Smooth muscle cell of bladder (primary cell): ENCODE data around the gene CLIC3. TPM values are rescaled to one million over a fixed set of nuclear protein-coding genes. Genes with fewer than 3 reads are reported as not detected.

Experiments used
- total RNA-seq: library from RNA; depleted of rRNA; stranded (reverse); fragments of >200 nt; gene quantifications from 2 replicates; pipeline ENCODE4 v1.2.3, GENCODE V29; 2014

CLIC3 gene
- total RNA-seq, result 5.0 and 7.8 TPM in 2 replicates

DNA sequence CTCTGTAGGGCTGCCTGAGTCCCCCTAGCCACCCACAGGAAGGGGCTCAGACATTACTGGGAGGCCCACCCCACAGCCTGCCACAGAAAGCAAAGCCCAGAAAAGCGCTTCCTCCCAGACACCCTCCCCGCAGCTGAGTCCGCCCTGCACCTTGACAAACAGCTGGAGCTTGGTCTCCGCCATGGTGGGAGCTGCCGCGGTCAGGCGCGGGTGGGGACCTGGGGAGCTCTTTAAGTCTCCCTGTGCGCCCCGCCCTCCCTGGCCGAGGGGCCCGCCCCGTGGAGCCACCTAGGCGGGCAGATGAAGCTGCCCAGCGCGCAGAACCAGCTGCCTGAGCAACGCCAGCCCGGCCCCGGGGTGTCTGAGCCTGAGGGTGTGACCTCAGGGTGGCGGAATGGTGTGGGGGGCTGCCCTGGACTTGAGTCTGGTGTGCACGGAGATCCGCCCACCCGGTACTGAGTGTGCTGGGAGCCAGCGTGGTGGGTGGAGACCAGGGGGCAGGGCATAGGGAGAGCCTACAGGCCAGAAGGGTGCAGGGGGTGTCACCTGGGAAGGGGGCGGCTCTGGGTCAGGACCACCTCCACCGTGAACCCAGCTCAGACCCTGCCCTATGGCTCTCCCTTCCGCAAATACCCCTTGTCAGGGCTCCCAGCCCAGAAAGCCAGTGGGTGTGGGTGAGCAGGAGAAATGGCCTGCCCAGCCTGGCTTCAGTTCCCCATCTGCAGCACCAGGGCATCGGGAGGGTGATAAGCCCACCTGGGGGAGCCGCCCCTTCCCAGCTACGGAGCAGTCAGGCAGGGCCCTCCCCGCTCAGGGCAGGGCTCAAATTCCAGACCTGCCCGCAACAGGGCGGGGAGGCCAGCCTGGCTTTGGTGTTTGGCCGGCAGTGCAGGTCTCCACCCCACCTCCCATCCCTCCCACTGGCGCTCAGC is at the start of gene CLIC3:
Gene CLIC3, minus strand, starts transcription at position 208 of the 932 bp plus-strand sequence. Its CDS starts 25 bp downstream, at position 183.

GRCh38 chr9:137031904-137032640 is 35.7 kb upstream of the CLIC3 start, which contains the start of gene FUT7:
TSS of gene FUT7 (minus strand) at chr9:137032088. CDS start at chr9:137031991, 97 bp downstream.

DNA sequence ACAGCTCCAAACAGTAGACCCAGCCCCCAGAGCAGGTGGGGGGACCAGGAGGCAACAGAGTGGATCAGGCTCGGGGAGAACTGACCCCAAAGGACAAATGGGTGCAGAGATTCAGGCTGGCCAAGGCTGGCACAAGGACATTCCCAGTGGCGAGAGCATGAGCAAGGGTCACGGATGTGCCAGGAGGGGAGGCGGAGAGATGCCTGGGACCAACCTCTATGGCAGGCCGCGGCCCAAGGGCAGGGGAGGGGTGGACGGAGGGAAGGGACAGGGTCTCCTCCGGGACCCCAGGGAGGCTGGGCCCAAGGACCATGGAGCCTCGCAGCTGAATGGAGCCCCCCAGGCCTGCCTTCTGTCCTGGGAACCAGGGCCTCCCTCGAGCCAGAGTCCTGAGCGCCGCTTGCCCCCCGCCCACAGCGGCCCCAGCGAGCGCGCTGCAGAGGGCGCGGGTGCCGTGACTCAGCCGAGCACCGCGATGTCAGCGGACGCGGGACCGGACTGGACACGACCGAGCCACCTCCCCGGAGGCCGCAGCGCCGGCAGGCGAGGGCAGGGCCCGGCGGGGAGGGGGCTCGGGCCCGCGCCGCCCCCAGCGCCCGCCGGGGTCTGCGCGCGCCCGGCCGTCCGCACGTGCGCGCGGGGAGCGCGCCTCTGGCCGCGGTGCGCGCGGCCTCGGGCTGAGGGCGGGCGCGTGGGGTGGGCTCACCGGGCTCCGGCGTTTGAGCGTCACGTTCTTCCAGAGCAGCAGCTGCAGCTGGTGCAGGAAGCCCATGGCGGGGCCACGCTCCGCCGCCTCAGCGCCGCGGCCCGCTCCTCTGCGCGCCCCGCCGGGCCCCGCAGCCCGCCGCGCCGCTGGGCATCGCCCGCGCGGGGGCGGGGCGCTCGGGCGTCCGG is 31.2 kb upstream of the CLIC3 start, which contains the start of gene ABCA2:
Gene ABCA2, minus strand, starts transcription at position 869 of the 894 bp plus-strand sequence. Its CDS starts 97 bp downstream, at position 772.

GRCh38 chr9:136991993-136992818 is 4.2 kb downstream of the CLIC3 start, which contains the start of gene PAXX:
TSS of gene PAXX (plus strand) at chr9:136992422. CDS start at chr9:136992444, 22 bp downstream.

GRCh38 chr9:136982232-136983051 is 13.9 kb downstream of the CLIC3 start, which contains the start of gene LCNL1:
TSS of gene LCNL1 (plus strand) at chr9:136982993. CDS start at chr9:136983587, 594 bp downstream.

GRCh38 chr9:136977223-136977622 is 19.1 kb downstream of the CLIC3 start, which contains the start of gene PTGDS:
TSS of gene PTGDS (plus strand) at chr9:136977504. CDS start at chr9:136977579, 75 bp downstream.

DNA sequence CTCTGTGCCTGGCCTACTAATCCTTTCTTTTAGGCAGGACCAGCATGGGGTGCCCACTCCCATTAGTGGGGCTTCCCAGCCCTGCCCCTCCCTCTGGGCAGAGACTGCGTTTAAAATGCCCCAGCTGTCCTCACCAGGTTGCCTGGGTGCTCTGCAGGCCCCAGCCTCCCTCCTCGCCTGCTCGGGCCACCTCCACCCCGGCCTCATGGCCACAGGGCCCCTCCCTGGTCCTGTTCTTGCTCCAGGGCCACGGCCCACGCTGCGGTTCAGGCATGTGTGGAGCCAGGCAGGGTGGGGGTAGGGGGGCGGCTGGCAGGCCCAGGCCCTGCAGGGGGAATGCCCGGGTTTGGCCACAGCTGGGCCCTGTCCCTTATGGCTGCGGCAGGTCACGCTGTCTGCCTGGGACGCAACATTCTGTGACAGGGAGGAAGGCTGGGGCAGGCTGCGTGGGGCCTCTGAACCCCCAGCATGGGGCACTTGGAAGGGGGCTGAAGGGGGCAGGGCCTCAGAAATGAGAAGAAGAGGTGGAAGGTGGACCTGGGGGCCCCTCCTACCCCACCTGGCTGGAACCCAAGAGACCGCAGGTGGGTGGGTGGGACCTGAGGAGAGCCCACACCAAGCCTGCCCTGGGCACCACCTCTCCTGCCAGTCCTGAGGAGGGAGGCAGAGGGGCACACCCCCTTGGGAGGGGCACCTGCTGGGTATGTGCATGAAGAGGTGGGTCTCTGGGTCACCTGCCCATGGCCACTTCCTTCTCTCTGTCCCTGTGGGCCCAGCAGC is 44.6 kb downstream of the CLIC3 start, which contains the start of gene LCN12:
Gene LCN12, plus strand, starts transcription at position 733 of the 780 bp plus-strand sequence. CDS start 55 bp downstream, outside the sequence.

Other genes with a start within 250 kb of the CLIC3 start
- gene LCN6, start 248.0 kb downstream of the CLIC3 start, total RNA-seq, result not detected in 2 replicates
- gene LCN8, start 238.3 kb downstream of the CLIC3 start, total RNA-seq, result not detected in 2 replicates
- not detected in 2 replicates for gene LCN15, start 232.1 kb downstream of the CLIC3 start, total RNA-seq
- gene TMEM141, start 205.2 kb downstream of the CLIC3 start, total RNA-seq, result 57.2 and 57.3 TPM in 2 replicates
- gene CCDC183, start 200.2 kb downstream of the CLIC3 start, total RNA-seq, result 0.28 and 0.46 TPM in 2 replicates
- 55.6 and 61.1 TPM in 2 replicates for gene RABL6, start 188.6 kb downstream of the CLIC3 start, total RNA-seq
- 1.00 and 1.4 TPM in 2 replicates for gene AJM1, start 154.1 kb downstream of the CLIC3 start, total RNA-seq
- 203 and 206 TPM in 2 replicates for gene PHPT1, start 147.2 kb downstream of the CLIC3 start, total RNA-seq
- gene MAMDC4, start 144.2 kb downstream of the CLIC3 start, total RNA-seq, result 0.85 and 2.2 TPM in 2 replicates
- 452 and 470 TPM in 2 replicates for gene EDF1, start 130.3 kb downstream of the CLIC3 start, total RNA-seq
- gene TRAF2, start 110.1 kb downstream of the CLIC3 start, total RNA-seq, result 4.0 and 6.3 TPM in 2 replicates
- 116 and 152 TPM in 2 replicates for gene FBXW5, start 51.8 kb downstream of the CLIC3 start, total RNA-seq
- 0.14 TPM in 1 of 2 replicates, not detected in the other for gene C8G, start 51.3 kb downstream of the CLIC3 start, total RNA-seq
- 0.28 TPM in 1 of 2 replicates, not detected in the other for gene LCN12, start 44.3 kb downstream of the CLIC3 start, total RNA-seq
- 2.3 and 14.1 TPM in 2 replicates for gene PTGDS, start 19.1 kb downstream of the CLIC3 start, total RNA-seq
- gene LCNL1, start 13.6 kb downstream of the CLIC3 start, total RNA-seq, result 0.57 and 3.4 TPM in 2 replicates
- gene PAXX, start 4.1 kb downstream of the CLIC3 start, total RNA-seq, result 6.6 and 7.5 TPM in 2 replicates
- 11.9 and 20.0 TPM in 2 replicates for gene ABCA2, start 31.7 kb upstream of the CLIC3 start, total RNA-seq
- gene FUT7, start 35.5 kb upstream of the CLIC3 start, total RNA-seq, result not detected in 2 replicates
- gene NPDC1, start 49.6 kb upstream of the CLIC3 start, total RNA-seq, result 12.1 and 18.4 TPM in 2 replicates
- not detected in 2 replicates for gene ENTPD2, start 57.5 kb upstream of the CLIC3 start, total RNA-seq
- 0.43 and 0.55 TPM in 2 replicates for gene SAPCD2, start 74.0 kb upstream of the CLIC3 start, total RNA-seq
- 7.7 and 14.3 TPM in 2 replicates for gene UAP1L1, start 80.9 kb upstream of the CLIC3 start, total RNA-seq
- gene MAN1B1, start 90.4 kb upstream of the CLIC3 start, total RNA-seq, result 73.2 and 87.0 TPM in 2 replicates
- 68.8 and 81.6 TPM in 2 replicates for gene DPP7, start 118.2 kb upstream of the CLIC3 start, total RNA-seq
- gene GRIN1, start 142.6 kb upstream of the CLIC3 start, total RNA-seq, result under 0.01 TPM in 1 of 2 replicates, not detected in the other
- gene LRRC26, start 173.5 kb upstream of the CLIC3 start, total RNA-seq, result not detected in 2 replicates
- not detected in 2 replicates for gene TMEM210, start 175.5 kb upstream of the CLIC3 start, total RNA-seq
- gene ANAPC2, start 192.0 kb upstream of the CLIC3 start, total RNA-seq, result 15.2 and 23.7 TPM in 2 replicates
- 60.9 and 66.0 TPM in 2 replicates for gene SSNA1, start 192.1 kb upstream of the CLIC3 start, total RNA-seq
- gene TPRN, start 204.2 kb upstream of the CLIC3 start, total RNA-seq, result 4.1 and 4.8 TPM in 2 replicates
- 25.6 and 37.7 TPM in 2 replicates for gene TMEM203, start 209.1 kb upstream of the CLIC3 start, total RNA-seq
- gene NDOR1, start 209.1 kb upstream of the CLIC3 start, total RNA-seq, result 2.3 and 2.9 TPM in 2 replicates
- under 0.01 and 0.18 TPM in 2 replicates for gene RNF208, start 225.7 kb upstream of the CLIC3 start, total RNA-seq
- 0.18 and 0.57 TPM in 2 replicates for gene CYSRT1, start 228.6 kb upstream of the CLIC3 start, total RNA-seq
- gene RNF224, start 230.9 kb upstream of the CLIC3 start, total RNA-seq, result not detected in 2 replicates
- gene SLC34A3, start 234.3 kb upstream of the CLIC3 start, total RNA-seq, result not detected in 2 replicates
- 101 and 110 TPM in 2 replicates for gene TUBB4B, start 244.7 kb upstream of the CLIC3 start, total RNA-seq